GM04503 (cell line): ENCODE results near the gene CFLAR.
"Not testable (repeated sequence)": the region's sequence is repeated elsewhere in the genome, so short reads cannot be mapped to it uniquely, and the experiment has no call there.

Experiments used
- DNase-seq: peaks from one replicate; pipeline ENCODE4 v3.0.0-alpha.2; 2012; ENCODE audit warnings: low read depth

CFLAR gene

DNA sequence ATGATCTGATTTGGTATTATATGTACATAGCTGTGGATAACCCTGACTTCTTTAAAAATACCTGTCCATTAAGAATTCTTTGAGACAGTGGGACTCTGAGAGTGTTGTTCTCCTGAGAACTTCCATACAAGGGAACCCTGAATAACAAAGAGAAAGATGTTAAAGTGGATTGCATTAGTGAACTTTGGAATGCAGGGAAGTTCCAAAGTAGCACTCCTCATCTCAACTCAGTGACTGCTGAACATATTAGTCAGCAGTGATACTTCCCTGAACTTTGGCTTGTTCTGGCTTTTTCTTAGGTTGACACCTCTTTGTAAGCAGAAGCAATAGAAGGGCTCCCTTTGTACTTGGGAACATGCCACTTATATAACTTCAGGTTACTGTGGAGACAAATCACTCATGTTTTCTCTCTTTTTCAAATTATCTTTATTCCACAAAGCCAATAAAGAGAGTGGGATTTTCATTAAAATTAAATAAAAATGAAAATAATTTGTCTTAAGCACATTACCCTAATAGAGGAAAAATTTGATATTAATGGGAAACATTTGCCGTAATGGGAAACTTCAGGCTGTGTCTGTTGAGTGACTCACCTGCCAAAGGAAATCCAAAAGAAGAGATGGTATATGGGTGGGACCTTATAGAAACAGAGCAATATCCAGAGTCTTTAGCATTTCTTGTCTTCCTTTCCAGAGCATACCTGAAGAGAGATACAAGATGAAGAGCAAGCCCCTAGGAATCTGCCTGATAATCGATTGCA is 33.3 kb downstream of the CFLAR start:
- peak; percentile 82 for DNase-seq

DNA sequence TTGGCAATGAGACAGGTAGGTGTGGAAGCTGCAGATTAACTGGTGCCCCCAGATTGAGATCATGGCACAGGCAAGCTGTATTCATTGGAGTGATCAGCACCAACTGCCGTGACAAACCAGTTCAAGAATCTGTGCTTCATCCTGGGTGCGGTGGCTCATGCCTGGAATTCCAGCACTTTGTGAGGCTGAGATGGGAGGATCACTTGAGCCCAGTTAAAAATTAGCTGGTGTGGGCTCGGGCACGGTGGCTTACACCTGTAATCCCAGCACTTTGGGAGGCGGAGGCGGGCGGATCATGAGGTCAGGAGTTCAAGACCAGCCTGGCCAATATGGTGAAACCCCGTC is 33.8 kb downstream of the CFLAR start:
- not testable (repeated sequence) for DNase-seq

DNA sequence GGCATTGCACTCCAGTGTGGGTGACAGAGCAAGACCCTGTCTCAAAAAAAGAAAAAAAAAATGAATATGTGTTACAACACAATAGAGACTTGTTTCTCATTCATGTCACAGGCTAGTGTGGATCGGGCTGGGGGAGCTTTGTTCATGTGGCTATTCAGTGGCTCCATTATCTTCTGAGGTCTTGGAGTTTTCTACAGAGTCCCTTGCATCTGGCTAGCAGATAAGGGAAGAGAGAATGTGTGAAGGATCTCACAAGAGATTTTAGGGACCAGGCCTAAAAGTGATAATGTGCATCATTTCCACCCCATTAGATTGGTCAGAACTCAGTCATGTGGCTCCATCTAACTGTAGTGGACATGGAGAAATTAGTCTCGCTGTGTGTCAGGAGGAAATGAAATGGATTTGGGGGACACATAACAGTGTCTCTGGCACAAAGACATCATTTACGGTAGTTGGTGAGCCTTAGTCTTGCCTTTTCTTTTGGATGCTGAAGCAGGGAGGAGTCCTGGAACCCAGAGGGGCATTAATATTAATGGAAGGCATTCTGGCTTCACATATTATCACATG is 34.6 kb downstream of the CFLAR start:
- no peak for DNase-seq

DNA sequence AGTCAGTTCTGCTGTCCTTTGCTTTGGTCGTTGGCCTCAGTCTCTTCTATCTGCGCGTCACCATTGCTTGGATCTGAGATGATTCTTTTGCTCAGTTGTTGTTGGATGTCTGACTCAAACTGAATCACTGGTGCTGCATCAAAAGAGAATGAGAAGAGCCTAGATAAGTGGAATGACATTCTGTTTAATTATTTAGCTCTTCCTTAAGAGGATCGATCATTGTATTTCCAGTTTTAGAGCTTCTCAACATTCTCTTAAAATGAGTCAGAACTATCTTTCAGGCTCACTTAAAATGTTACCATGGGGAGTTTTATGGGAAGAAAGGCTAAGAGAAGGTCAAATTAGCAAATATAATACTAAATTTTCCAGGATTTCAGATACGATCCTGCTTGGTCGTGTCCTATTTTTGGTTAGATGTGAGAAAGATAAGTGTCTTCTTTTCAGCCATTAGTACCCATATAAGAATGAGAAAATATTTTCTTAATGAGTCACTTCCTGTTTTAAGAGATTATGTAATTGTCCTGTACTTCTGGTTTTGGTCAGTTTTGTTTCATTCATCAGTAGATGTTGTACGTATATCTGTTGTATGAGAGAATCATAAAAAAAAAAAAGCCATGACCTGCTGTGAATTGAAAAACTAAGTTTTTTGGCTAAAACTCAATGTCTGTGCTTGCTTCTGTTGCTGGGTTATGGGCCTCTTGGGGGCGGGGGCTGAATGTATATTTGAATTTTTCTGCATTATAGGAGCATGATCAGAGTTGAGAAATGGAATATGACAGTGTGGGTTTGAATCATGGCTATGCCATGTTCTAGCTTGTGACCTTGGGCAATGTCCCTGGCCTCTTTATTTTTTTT is 35.4 kb downstream of the CFLAR start:
- DNase-seq: peak; percentile 93

DNA sequence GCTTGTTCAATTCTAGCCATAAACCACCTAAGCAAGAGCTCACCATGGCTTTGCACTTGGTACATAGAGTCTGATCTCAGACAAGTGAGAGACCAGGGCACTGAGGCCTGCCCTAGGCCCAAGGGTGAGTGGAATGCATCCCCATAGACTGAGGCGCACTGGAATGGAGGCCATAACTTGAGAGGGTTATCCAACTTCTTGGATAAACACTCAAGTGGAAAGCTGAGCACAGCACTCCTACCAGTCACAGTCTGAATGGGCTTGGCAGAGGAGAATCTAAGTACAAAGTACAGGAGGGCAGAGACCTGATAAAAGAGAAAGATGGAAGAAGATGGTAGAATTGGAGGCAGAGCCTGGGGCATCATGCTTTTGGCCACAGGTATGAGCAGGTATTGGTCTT is 36.6 kb downstream of the CFLAR start:
- no peak for DNase-seq

DNA sequence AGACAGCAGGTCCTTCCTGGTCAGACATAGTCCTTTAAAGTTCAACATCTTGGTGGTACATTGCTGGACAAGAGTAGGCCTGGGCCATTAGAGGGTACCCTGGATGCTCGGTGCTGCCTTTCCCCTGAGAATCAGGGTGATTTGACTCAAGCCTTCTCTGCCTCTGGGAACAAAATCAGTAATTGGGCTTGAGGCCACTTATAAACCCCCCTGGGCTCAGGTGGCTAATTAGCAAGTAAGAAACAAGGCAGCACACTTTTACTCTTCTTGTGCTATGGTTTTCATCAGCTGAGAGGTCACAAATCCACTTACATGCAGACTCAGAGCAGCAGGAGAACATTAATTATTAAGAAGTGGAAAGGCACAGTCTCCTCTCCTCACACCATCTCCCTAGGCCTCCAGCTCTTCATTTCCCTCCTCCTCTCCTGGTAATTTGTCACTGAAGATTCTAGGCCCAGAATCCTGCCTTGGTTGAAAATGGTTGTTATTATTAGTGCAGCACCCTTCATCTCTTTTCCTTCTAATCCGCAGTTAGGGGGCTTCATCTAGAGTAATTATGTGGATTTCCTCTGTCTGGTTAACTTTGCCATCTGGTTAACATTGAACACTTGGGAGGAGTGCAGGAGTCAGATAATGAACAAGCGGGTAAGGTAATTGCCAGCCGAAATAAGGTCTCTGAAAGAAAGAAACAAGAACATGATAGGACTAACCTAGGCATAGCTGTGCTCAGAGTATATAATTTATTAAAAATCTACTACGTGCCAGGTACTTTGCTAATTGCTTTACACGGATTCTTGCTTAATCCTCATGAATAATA is 37.2 kb downstream of the CFLAR start:
- DNase-seq: no peak

DNA sequence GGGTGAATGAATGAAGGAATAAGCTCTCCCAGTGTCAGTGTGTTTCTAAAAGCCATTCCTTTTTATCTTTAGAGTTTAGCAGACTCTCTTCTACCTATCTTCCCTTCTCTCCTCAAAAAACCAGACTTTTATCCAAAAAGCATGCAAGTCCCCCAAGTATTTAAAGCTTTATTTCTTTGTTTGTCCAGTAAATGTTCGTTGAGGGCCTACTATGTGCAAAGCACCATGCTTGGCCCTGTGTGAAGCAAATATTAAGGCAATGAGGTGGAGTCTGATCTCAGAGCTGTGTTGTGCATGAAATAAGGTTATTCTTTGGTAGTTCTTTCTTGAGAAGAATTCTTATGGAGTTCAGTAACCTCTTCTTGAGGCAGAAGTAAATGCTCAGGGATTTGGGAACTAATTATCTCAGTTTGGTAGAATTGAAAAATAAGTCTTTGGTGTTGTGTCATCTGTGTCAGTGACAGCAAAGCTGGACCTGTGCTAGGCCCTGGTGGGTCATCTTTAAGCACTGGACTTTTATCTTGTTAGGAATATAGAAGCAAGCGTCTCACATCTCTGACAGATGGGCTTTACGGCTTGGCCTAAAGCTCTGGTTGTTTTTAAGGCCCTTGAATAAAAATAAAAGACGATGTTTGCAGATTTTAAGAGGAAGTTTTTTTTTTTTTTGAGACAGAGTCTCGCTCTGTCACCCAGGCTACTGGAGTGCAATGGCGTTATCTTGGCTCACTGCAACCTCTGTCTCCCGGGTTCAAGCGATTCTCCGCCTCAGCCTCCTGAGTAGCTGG is 38.8 kb downstream of the CFLAR start:
- no peak for DNase-seq

DNA sequence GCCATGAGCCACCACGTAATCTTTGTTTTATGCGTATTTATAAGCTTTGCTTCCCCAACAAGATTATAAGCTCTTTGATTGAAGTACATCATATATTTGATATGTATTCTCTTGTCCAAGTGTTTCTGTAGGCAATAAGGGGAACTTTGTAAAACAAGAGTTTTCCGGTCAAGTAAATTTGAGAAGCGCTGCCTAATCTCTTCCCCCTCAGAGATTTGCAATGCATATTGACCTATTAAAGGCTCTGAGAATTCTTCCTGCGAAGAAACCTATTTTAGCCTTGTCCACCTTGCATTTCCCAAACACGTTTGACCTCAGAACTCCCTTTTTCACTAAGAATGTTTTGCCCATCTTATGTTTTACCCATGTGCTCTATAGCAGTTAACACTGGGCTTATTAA is 40.1 kb downstream of the CFLAR start:
- DNase-seq: no peak

DNA sequence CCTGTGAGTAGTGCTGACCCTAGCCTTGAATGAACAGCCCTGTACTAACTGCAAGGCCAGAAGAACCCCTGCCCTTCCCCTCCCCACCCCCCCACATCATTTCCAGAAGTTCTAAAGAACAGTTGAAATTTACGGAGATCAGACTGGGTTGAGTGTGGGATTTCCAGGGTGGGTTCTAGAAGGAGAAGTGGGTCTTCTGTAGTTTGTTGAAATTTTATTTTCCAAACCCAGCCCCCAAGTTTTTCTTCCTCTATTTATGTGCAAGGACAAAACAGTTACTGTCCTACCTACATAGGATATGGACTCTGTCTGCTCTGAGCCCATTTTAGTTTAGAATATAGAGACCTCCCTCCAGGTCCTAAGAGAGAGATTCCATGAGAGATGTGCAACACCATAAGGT is 40.7 kb downstream of the CFLAR start:
- DNase-seq: no peak

DNA sequence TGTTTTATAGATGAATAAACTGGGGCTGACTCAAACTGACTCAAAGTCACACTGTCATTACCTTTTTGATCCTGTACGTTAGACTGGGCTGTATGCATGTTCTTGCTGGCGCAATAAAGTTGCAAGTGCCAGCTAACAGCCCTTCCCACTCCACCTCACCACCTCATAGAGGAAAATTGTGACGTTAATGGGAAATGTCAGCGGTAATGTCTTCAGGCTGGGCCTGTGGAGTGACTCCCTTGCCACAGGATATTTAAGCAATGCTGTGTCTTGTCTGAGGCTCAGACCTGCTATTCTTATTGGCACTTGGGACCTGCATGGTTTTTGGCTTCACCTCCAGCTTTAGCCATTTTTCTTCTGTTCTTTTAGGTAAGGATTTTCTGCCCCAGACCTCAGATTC is 41.7 kb downstream of the CFLAR start:
- DNase-seq: no peak

DNA sequence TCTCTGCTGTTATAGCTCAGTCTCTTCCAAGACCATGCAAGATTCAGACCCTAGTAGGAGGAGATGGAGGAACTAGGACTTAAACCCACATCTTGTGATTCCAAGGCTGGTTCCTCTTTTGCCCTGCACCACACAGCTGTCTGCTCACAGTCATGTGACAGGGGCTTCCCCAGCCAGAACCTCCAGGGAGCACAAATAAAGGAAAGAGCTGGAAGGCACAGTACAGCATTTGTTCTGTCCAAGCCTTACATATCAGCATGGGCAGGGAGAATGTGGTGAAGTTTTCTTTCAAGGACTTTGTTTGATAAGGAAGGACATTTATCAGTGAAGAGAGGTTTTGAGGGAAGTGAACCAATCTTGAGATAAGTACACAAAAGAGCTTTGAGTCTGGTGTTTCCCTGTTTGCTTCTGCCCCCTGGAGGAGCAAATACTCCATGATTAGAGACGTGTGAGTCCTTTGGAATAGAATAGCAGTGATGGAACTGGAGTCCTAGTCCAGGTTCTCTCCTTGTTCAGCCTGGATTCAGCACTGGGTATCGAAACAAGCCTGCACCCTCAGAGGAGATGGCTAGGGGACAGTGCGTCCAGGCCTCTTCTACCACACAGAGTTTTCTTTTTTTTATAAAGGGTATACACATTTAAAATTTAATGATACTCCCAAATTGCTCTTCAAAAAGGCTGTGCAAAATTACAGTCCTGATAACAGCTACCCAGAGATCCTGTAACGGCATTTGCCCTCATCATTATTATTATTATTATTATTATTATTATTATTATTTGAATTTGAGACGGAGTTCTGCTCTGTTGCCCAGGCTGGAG is 42.4 kb downstream of the CFLAR start:
- DNase-seq: no peak

DNA sequence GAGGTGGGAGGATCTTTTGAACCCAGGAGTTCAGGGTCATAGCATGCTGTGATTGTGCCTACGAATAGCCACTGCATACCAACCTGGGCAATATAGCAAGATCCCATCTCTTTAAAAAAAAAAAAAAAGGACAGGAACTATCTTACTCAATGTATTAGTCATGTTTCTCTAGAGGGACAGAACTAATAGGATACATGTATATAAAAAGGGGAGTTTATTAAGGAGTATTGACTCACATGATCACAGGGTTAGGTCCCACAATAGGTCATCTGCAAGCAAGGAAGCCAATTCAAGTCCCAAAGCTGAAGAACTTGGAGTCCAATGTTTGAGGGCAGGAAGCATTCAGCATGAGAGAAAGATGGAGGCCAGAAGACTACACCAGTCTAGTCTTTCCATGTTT is 48.2 kb downstream of the CFLAR start:
- no peak for DNase-seq

DNA sequence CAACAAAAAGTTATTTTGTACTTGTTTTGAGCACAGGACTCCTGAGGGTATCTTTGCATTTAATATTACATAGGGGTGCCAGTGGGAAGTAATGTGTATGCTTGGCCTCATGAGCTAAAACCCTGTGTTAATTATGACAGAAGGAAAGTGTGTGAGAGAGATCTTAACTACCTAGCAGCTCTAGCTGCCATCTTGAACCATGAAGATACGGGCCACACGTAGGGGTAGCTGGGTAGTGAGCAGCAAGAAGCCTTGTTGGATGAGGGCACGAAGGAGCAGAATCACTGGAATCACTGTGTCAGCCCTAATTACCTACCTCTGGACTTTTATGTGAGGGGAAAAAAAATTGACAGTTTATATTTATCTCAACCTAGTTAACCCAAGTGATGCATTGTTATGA is 51.6 kb downstream of the CFLAR start:
- no peak for DNase-seq

DNA sequence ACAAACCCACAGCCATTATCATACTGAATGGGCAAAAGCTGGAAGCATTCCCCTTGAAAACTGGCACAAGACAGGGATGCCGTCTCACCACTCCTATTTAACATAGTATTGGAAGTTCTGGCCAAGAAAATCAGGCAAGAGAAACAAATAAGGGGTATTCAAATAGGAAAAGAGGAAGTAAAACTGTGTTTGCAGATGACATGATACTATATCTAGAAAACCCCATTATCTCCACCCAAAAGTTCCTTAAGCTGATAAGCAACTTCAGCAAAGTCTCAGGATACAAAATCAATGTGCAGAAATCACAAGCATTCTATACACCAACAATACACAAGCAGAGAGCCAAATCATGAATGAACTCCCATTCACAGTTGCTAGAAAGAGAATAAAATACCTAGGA is 52.5 kb downstream of the CFLAR start:
- not testable (repeated sequence) for DNase-seq

DNA sequence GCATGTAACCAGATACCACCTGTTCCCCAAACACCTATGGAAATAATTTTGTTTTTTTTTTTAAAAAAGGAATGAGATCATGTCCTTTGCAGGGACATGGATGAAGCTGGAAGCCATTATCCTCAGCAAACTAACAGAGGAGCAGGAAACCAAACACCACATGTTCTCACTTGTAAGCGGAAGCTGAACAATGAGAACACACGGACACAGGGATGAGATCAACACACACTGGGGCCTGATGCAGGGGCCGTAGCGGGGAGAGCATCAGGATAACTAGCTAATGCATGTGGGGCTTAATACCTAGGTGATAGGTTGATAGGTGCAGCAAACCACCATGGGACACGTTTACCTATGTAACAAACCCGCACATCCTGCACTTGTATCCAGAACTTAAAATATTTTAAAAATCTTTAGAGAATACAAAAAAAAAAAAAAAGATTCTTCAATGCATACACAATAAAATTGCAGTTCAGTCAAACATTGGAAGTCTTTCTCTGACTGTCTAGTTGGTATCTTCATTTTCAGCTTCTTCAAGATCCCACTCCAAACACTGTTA is 55.4 kb downstream of the CFLAR start:
- DNase-seq: no peak

DNA sequence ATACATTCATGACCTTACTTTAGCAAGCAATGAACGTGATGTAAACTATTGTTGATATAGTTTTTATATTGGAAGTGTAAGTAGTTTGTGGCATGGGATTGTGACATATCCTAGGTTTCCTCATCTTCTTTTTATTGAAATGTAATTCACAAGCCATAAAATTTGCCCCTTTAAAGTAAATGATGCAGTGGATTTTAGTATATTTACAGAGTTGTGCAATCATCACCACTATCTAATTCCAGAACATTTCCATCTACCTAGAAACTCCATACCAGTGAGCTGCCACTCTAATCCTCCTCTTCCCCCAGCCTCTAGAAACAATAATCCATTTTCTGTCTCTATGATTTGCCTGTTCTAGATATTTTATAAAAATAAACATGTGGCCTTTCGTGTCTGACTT is 56.3 kb downstream of the CFLAR start:
- no peak for DNase-seq

DNA sequence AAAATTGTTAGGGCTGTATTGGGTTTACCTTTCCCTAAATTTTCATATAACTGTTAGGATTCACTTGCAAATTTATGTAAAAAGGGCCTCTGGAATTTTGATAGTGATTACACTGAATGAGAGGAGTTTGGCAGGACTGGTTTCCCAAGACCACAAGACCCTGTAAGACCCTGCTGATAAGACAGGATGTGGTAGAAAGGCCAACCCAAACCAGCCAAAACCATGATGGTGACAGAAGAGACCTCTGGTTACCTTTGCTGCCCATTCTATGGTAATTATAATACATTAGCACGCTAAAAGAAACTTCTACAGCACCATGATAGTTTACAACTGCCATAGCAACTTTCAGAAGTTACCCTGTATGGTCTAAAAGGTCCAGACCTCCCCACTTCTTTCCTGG is 58.7 kb downstream of the CFLAR start:
- no peak for DNase-seq

DNA sequence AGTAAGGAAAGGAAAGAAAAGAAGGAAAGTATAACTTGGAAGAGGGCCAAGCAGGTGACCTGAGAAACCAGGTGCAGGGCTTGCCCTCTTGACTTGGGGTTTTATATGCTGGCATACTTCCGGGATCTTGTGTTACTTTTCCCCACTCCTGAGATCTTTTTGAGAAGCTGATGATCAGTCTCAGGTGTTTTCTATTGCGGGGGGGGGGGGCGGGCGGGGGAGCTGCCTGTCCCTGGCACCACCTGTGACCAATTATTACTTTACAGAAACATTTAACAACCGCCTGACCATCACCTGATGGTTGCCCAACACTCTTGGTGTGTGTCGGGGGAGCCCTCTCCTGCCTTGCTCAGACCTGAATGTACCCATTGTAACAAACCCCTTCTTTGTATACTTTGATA is 60.1 kb downstream of the CFLAR start:
- no peak for DNase-seq

DNA sequence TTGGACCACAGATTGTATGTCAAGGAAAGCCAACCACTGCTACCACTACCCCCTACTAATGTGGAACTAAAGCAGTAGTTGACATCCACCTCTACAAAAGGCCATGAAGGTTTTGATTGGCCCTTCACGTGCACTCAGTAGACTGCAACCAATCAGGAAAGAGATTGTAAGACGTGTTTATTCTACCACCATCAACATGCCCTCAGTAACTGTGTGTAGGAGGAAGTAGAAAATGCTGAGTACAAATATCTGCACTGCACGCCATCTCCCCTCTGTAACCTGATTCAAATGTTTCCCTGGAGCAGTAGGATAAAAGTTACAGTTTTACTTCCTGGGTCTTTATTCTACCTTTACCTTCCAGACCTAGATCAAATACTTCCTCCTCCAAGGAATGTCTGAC is 64.0 kb downstream of the CFLAR start:
- DNase-seq: no peak

DNA sequence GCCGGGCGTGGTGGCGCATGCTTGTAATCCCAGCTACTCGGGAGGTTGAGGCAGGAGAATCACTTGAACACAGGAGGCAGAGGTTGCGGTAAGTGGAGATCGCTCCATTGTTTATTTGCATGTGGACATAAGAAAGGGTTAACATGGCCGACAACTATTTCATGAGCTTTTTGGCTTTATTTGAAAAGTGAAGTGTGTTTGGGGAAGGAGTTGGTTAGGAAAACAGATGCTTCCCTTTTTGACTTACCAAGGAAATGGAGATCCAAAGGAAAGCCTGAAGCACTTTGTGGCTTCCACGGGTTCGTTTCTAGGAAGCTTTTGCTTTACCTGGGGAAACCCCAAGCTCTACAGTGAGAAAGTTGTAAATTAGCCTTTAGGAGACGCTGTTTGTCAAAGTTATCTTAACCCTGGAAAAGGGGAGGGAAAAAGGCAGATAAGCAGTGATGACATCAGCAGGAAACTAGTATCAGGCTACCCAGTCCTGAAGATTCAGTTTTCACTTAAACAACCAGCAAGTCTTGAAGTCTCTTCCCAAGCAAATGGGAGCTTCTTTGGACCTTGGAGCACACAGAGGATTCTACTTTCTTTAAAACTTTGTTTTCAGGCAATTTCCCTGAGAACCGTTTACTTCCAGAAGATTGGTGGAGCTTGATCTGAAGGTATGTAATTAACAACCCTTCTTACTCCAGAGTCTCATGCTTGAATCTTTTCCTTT is 66.8 kb downstream of the CFLAR start, which contains the start of gene CASP10:
CASP10 (plus strand) TSS at position 492 of the 715 bp plus-strand sequence. CDS start 2,637 bp downstream, outside the sequence.
- DNase-seq: peak; percentile 29
